Mesangial cell (primary cell): ENCODE results near the gene TRPM8. TPM values are rescaled to one million over a fixed set of nuclear protein-coding genes. Genes with fewer than 3 reads are reported as not detected.

Experiments used
- total RNA-seq: library from RNA; depleted of rRNA; stranded (reverse); fragments of >200 nt; gene quantifications from 2 replicates; pipeline ENCODE4 v1.2.3, GENCODE V29; 2015

The TRPM8 gene
- total RNA-seq = 0.33 and 0.38 TPM in 2 replicates

GRCh38 chr2:233917116-233917515, at the start of gene TRPM8:
Gene TRPM8 (plus strand): TSS chr2:233917373. CDS start chr2:233926538, 9,165 bp downstream.

GRCh38 chr2:233867993-233868532, 49.1 kb upstream of the TRPM8 start, which contains the start of gene MSL3B:
Gene MSL3B (minus strand): TSS chr2:233868386.

GRCh38 chr2:234050455-234051135, 133.4 kb downstream of the TRPM8 start, which contains the start of gene SPP2:
Gene SPP2 (plus strand): TSS chr2:234050702. CDS start chr2:234050787, 85 bp downstream.

Other genes with a start within 250 kb of the TRPM8 start
- gene UGT1A9, start 245.5 kb upstream of the TRPM8 start, total RNA-seq = 0.13 and 0.16 TPM in 2 replicates
- not detected in 2 replicates for gene UGT1A7, start 235.5 kb upstream of the TRPM8 start, total RNA-seq
- 0.65 and 7.6 TPM in 2 replicates for gene UGT1A6, start 224.5 kb upstream of the TRPM8 start, total RNA-seq
- not detected in 2 replicates for gene UGT1A5, start 204.5 kb upstream of the TRPM8 start, total RNA-seq
- not detected in 2 replicates for gene UGT1A4, start 198.6 kb upstream of the TRPM8 start, total RNA-seq
- gene UGT1A3, start 188.3 kb upstream of the TRPM8 start, total RNA-seq = not detected in 2 replicates
- 0.13 TPM in 1 of 2 replicates, not detected in the other for gene UGT1A1, start 157.1 kb upstream of the TRPM8 start, total RNA-seq
- gene MROH2A, start 139.0 kb upstream of the TRPM8 start, total RNA-seq = not detected in 2 replicates
- 2.7 and 62.2 TPM in 2 replicates for gene HJURP, start 62.8 kb upstream of the TRPM8 start, total RNA-seq
- not detected in 2 replicates for gene SPP2, start 133.3 kb downstream of the TRPM8 start, total RNA-seq